H9 (cell line): Measurements from ENCODE around the gene SIX1. TPM values are rescaled to one million over a fixed set of nuclear protein-coding genes. Genes with fewer than 3 reads are reported as not detected.

Experiments
- DNase-seq: peaks from one replicate; pipeline ENCODE4 v3.0.0-alpha.2; 2017
- H2AFZ ChIP-seq: one replicate; pipeline ENCODE4 v1.6.1; 2013; ENCODE audit warnings: mild to moderate bottlenecking, low read length, control low read depth, moderate library complexity
- H2AK5ac ChIP-seq: 2 replicates; pipeline ENCODE4 v1.6.1; 2013; ENCODE audit warnings: low read length, control low read depth, mixed read lengths; ENCODE audit not compliant: insufficient read length
- H2BK120ac ChIP-seq: one replicate; pipeline ENCODE4 v1.6.1; 2013; ENCODE audit warnings: low read depth, mild to moderate bottlenecking, low read length, control low read depth, inconsistent platforms; ENCODE audit not compliant: poor library complexity, severe bottlenecking
- H2BK12ac ChIP-seq: 2 replicates; pipeline ENCODE4 v1.6.1; 2013; ENCODE audit warnings: low read length, control low read depth, mixed read lengths, low read depth; ENCODE audit not compliant: insufficient read length
- H2BK15ac ChIP-seq: 2 replicates; pipeline ENCODE4 v1.6.1; 2013; ENCODE audit warnings: low read depth, low read length, control low read depth
- H2BK20ac ChIP-seq: one replicate; pipeline ENCODE4 v1.6.1; 2013; ENCODE audit warnings: low read depth, mild to moderate bottlenecking, low read length, control low read depth, inconsistent platforms; ENCODE audit not compliant: poor library complexity, severe bottlenecking
- H2BK5ac ChIP-seq: 2 replicates; pipeline ENCODE4 v1.6.1; 2013; ENCODE audit warnings: low read length, control low read depth, mixed read lengths; ENCODE audit not compliant: insufficient read length
- H3K14ac ChIP-seq: 2 replicates; pipeline ENCODE4 v1.6.1; 2013; ENCODE audit warnings: low read length, control low read depth; ENCODE audit not compliant: insufficient read depth
- H3K18ac ChIP-seq: 2 replicates; pipeline ENCODE4 v1.6.1; 2013; ENCODE audit warnings: low read depth, mild to moderate bottlenecking, mixed read lengths, low read length, control low read depth; ENCODE audit not compliant: insufficient read length
- H3K23ac ChIP-seq: 2 replicates; pipeline ENCODE4 v1.6.1; 2013; ENCODE audit warnings: low read length, control low read depth, mixed read lengths, low read depth; ENCODE audit not compliant: insufficient read length
- H3K23me2 ChIP-seq: 2 replicates; pipeline ENCODE4 v1.6.1; 2013; ENCODE audit warnings: low read depth, mild to moderate bottlenecking, mixed read lengths, low read length, control low read depth; ENCODE audit not compliant: insufficient read length, poor library complexity, severe bottlenecking
- H3K27ac ChIP-seq: 2 replicates; pipeline ENCODE4 v1.5.1; 2013; ENCODE audit warnings: low read length, control low read depth, mixed read lengths, low read depth; ENCODE audit not compliant: insufficient read length
- H3K27me3 ChIP-seq: 2 replicates; pipeline ENCODE4 v1.6.1; 2013; ENCODE audit warnings: low read length, control low read depth, inconsistent platforms; ENCODE audit not compliant: insufficient read depth
- H3K4ac ChIP-seq: 2 replicates; pipeline ENCODE4 v1.6.1; 2013; ENCODE audit warnings: low read depth, mild to moderate bottlenecking, control low read depth, inconsistent platforms, low read length, moderate library complexity
- H3K4me1 ChIP-seq: 2 replicates; pipeline ENCODE4 v1.6.1; 2013; ENCODE audit warnings: low read length, control low read depth, inconsistent platforms; ENCODE audit not compliant: insufficient read depth
- H3K4me2 ChIP-seq: 2 replicates; pipeline ENCODE4 v1.6.1; 2013; ENCODE audit warnings: low read length, control low read depth, mixed read lengths; ENCODE audit not compliant: insufficient read length, insufficient read depth
- H3K56ac ChIP-seq: 2 replicates; pipeline ENCODE4 v1.6.1; 2013; ENCODE audit warnings: low read depth, mild to moderate bottlenecking, mixed read lengths, low read length, control low read depth; ENCODE audit not compliant: insufficient read length
- H3K79me1 ChIP-seq: 2 replicates; pipeline ENCODE4 v1.6.1; 2013; ENCODE audit warnings: low read depth, mild to moderate bottlenecking, moderate library complexity, low read length, control low read depth, inconsistent platforms; ENCODE audit not compliant: insufficient read depth, poor library complexity, severe bottlenecking
- H3K79me2 ChIP-seq: 2 replicates; pipeline ENCODE4 v1.6.1; 2013; ENCODE audit warnings: low read length, control low read depth, inconsistent platforms; ENCODE audit not compliant: insufficient read depth
- H3K9ac ChIP-seq: 2 replicates; pipeline ENCODE4 v1.6.1; 2013; ENCODE audit warnings: low read length, control low read depth, mixed read lengths; ENCODE audit not compliant: insufficient read length; ENCODE audit errors: extremely low read depth
- H3K9me3 ChIP-seq: one replicate; pipeline ENCODE4 v1.6.1; 2013; ENCODE audit warnings: low read depth, low read length, inconsistent platforms; ENCODE audit not compliant: control insufficient read depth
- H3T11ph ChIP-seq: one replicate; pipeline ENCODE4 v1.6.1; 2013; ENCODE audit warnings: mild to moderate bottlenecking, low read length, control low read depth, inconsistent platforms
- H4K20me1 ChIP-seq: one replicate; pipeline ENCODE4 v1.6.1; 2013; ENCODE audit not compliant: control insufficient read depth, insufficient read length, insufficient read depth
- H4K5ac ChIP-seq: 2 replicates; pipeline ENCODE4 v1.6.1; 2013; ENCODE audit warnings: low read depth, mild to moderate bottlenecking, mixed read lengths, low read length, control low read depth; ENCODE audit not compliant: insufficient read length
- H4K8ac ChIP-seq: replicated peaks from 2 replicates; pipeline ENCODE4 v1.6.1; 2013; ENCODE audit warnings: low read length, control low read depth, mixed read lengths, low read depth; ENCODE audit not compliant: insufficient read length
- H4K91ac ChIP-seq: 2 replicates; pipeline ENCODE4 v1.6.1; 2013; ENCODE audit warnings: low read depth, mild to moderate bottlenecking, moderate library complexity, mixed read lengths, low read length, control low read depth; ENCODE audit not compliant: insufficient read length
- H3K27ac Mint-ChIP-seq, 3 experiments: 2 replicates in 2 of 3; 3 replicates in 1 of 3; pipeline ENCODE4 v1.8.0; 2020 to 2021; ENCODE audit warnings: mixed read lengths in 3 of 3, mild to moderate bottlenecking in 1 of 3, moderate library complexity in 1 of 3
- H3K27me3 Mint-ChIP-seq: 2 replicates; pipeline ENCODE4 v1.8.0; 2021; ENCODE audit warnings: low read depth, mild to moderate bottlenecking, moderate library complexity, mixed read lengths
- H3K36me3 Mint-ChIP-seq, 3 experiments: 2 replicates in 2 of 3; 3 replicates in 1 of 3; pipeline ENCODE4 v1.8.0; 2020 to 2021; ENCODE audit warnings: low read depth in 3 of 3, mixed read lengths in 3 of 3; ENCODE audit not compliant: insufficient read depth in 1 of 3
- H3K4me1 Mint-ChIP-seq, 2 experiments: 2 replicates each; pipeline ENCODE4 v1.8.0; 2020; ENCODE audit warnings: mixed read lengths in 2 of 2
- H3K4me3 Mint-ChIP-seq, 2 experiments: 2 replicates in 1 of 2; 3 replicates in 1 of 2; pipeline ENCODE4 v1.8.0; 2020 to 2021; ENCODE audit warnings: mild to moderate bottlenecking in 2 of 2, mixed read lengths in 2 of 2, moderate library complexity in 1 of 2
- H3K9me3 Mint-ChIP-seq, 2 experiments: 2 replicates in 1 of 2; 3 replicates in 1 of 2; pipeline ENCODE4 v1.8.0; 2020; ENCODE audit warnings: mild to moderate bottlenecking in 2 of 2, mixed read lengths in 2 of 2, moderate library complexity in 1 of 2
- WGBS: extraction: QIAGEN DNeasy Blood & Tissue Kit; methylation state at CpG from one replicate; pipeline ENCODE4 v1.1.7; 2013; ENCODE audit warnings: missing lambda C conversion rate, low lambda C conversion rate, mixed read lengths; ENCODE audit not compliant: insufficient read length; ENCODE audit errors: extremely low coverage; 5-methylcytosine and 5-hydroxymethylcytosine counted together
- total RNA-seq: library from RNA; stranded (reverse); gene quantifications from 2 replicates; pipeline ENCODE4 v1.2.1, GENCODE V29; 2021
- TF ChIP-seq, protein P1 (sequence below): fragments of 200-600 bp; sonication (generic); conservative IDR thresholded peaks from 3 replicates; pipeline ENCODE4 v1.8.0; 2021; ENCODE audit warnings: antibody characterized with exemption, mild to moderate bottlenecking

SIX1 gene
- total RNA-seq, 1 experiment from 2014 or later = 0.17 TPM

DNA sequence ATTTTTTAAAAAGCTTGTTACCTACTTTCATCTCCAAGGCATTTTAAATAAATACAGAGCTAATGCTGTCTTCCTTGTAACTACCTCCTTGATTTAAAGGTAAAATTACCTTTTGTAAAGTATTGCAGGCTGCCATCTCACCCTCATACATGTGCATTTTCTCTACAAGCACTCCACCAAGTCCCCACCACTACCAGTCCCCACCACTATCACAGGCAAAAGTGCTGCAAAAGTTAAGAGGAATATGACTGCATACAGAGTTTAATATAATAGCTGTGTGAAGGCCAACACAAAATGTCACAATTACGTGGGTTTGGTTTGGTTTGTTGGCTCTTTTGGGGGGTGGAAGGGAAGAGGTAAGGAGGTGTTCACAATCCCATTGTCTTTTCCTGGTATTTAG lies 9.6 kb downstream of the SIX1 start:
- H2BK20ac ChIP-seq = no peak overlapping the region
- no peak overlapping the region for H3K4me3 Mint-ChIP-seq
- H3K9me3 Mint-ChIP-seq = peaks cover 0 to 8% of the 10 kb centered on the region in 2 experiments; a peak in 3 of 5 replicates
- peaks cover 59% of the 10 kb centered on the region for H3K27me3 ChIP-seq
- H2BK5ac ChIP-seq = no peak overlapping the region
- H4K5ac ChIP-seq = no peak overlapping the region
- peaks cover 98% of the 10 kb centered on the region for H3K27me3 Mint-ChIP-seq
- H3K23ac ChIP-seq = no peak overlapping the region
- H3K9me3 ChIP-seq = no peaks in the 10 kb centered on the region
- peaks cover 40 to 58% of the 10 kb centered on the region in 2 experiments for H3K4me1 Mint-ChIP-seq
- H3K4me1 ChIP-seq = peaks cover 4% of the 10 kb centered on the region
- no peak overlapping the region for H2BK12ac ChIP-seq
- no peak for DNase-seq
- no CpG with 5 or more reads among the region's 1 CpG for WGBS
- H3K4me2 ChIP-seq = no peak overlapping the region
- H2BK120ac ChIP-seq = no peak overlapping the region
- no peak overlapping the region for H2AFZ ChIP-seq
- no peak overlapping the region for H3K56ac ChIP-seq
- no peaks in the 10 kb centered on the region for H3K79me2 ChIP-seq
- H3K23me2 ChIP-seq = peaks cover 12% of the 10 kb centered on the region
- no peak overlapping the region for H2BK15ac ChIP-seq
- no peak overlapping the region for H4K91ac ChIP-seq
- H4K20me1 ChIP-seq = no peaks in the 10 kb centered on the region
- H4K8ac ChIP-seq = no peak overlapping the region
- TF ChIP-seq, protein P1, sequence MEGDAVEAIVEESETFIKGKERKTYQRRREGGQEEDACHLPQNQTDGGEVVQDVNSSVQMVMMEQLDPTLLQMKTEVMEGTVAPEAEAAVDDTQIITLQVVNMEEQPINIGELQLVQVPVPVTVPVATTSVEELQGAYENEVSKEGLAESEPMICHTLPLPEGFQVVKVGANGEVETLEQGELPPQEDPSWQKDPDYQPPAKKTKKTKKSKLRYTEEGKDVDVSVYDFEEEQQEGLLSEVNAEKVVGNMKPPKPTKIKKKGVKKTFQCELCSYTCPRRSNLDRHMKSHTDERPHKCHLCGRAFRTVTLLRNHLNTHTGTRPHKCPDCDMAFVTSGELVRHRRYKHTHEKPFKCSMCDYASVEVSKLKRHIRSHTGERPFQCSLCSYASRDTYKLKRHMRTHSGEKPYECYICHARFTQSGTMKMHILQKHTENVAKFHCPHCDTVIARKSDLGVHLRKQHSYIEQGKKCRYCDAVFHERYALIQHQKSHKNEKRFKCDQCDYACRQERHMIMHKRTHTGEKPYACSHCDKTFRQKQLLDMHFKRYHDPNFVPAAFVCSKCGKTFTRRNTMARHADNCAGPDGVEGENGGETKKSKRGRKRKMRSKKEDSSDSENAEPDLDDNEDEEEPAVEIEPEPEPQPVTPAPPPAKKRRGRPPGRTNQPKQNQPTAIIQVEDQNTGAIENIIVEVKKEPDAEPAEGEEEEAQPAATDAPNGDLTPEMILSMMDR = no peak
- no peak overlapping the region for H2AK5ac ChIP-seq
- H3K9ac ChIP-seq = no peak overlapping the region
- no peaks in the 10 kb centered on the region for H3K79me1 ChIP-seq
- no peak overlapping the region for H3K27ac ChIP-seq
- H3K4ac ChIP-seq = no peak overlapping the region
- no peak overlapping the region; a peak in 1 of 7 replicates for H3K27ac Mint-ChIP-seq
- H3K14ac ChIP-seq = no peak overlapping the region
- H3K18ac ChIP-seq = no peak overlapping the region
- no peak overlapping the region for H3T11ph ChIP-seq
- no peaks in the 10 kb centered on the region; a peak in 2 of 7 replicates for H3K36me3 Mint-ChIP-seq
